SK-N-SH (cell line): ENCODE results near the gene HJV. TPM values are rescaled to one million over a fixed set of nuclear protein-coding genes. Genes with fewer than 3 reads are reported as not detected.

Experiments
- CTCF ChIA-PET: fragments of 300-600, 350-600 bp; formaldehyde crosslinking; extraction: SDS; loops from one replicate; lab custom pipeline; 2021; lab: Yijun Ruan, JAX
- POLR2A ChIA-PET: fragments of 350-600 bp; sonication (Branson Sonifier 250); formaldehyde crosslinking; extraction: SDS; loops from one replicate; lab custom pipeline; 2020; ENCODE audit warnings: antibody characterized with exemption, inconsistent platforms; lab: Yijun Ruan, JAX
- DNase-seq: peaks from one replicate; pipeline ENCODE4 v3.0.0; 2012
- H2AFZ ChIP-seq: fragments of 200-600 bp; sonication (generic); 2 replicates; pipeline ENCODE4 v1.8.1; 2016; ENCODE audit warnings: antibody characterized with exemption, mild to moderate bottlenecking, low read depth
- H3F3A ChIP-seq: fragments of 200-600 bp; sonication (generic); replicated peaks from 2 replicates; pipeline ENCODE3; 2016; ENCODE audit warnings: antibody characterized with exemption, mild to moderate bottlenecking; ENCODE audit not compliant: insufficient read depth
- H3K27ac ChIP-seq, 2 experiments: fragments of 200-500 bp in 1 of 2; fragments of 200-600 bp in 1 of 2; sonication (Bioruptor generic) in 1 of 2; sonication (generic), shearing (Covaris generic) in 1 of 2; 2 replicates each; pipeline versions ENCODE4 v1.5.1 to v1.6.1; 2014 to 2016; ENCODE audit warnings: low read depth in 2 of 2, inconsistent platforms in 1 of 2, low read length in 1 of 2, mild to moderate bottlenecking in 1 of 2, mixed read lengths in 1 of 2
- H3K27me3 ChIP-seq: fragments of 200-600 bp; sonication (generic), shearing (Covaris generic); 2 replicates; pipeline ENCODE4 v1.6.1; 2016; ENCODE audit warnings: mixed run types; ENCODE audit not compliant: insufficient read depth
- H3K36me3 ChIP-seq, 2 experiments: fragments of 200-500 bp in 1 of 2; fragments of 200-600 bp in 1 of 2; sonication (Bioruptor generic) in 1 of 2; sonication (generic) in 1 of 2; replicated peaks in 1 of 2; 2 replicates each; pipeline versions ENCODE3 to v1.5.1; 2014 to 2016; ENCODE audit warnings: low read length in 1 of 2, mild to moderate bottlenecking in 1 of 2; ENCODE audit not compliant: insufficient read depth in 2 of 2, control insufficient read depth in 1 of 2
- H3K4me1 ChIP-seq, 2 experiments: fragments of 200-500 bp in 1 of 2; fragments of 200-600 bp in 1 of 2; sonication (Bioruptor generic) in 1 of 2; sonication (generic), shearing (Covaris generic) in 1 of 2; 2 replicates each; pipeline versions ENCODE4 v1.5.1 to v1.6.1; 2014 to 2016; ENCODE audit warnings: low read depth in 1 of 2, low read length in 1 of 2, mixed run types in 1 of 2; ENCODE audit not compliant: insufficient read depth in 2 of 2, control insufficient read depth in 1 of 2
- H3K4me2 ChIP-seq: fragments of 200-600 bp; sonication (generic), shearing (Covaris generic); 2 replicates; pipeline ENCODE4 v1.6.1; 2017; ENCODE audit warnings: mixed run types
- H3K4me3 ChIP-seq, 2 experiments: fragments of 200-500 bp in 1 of 2; fragments of 200-600 bp in 1 of 2; sonication (Bioruptor generic) in 1 of 2; sonication (generic), shearing (Covaris generic) in 1 of 2; 2 replicates each; pipeline versions ENCODE4 v1.5.1 to v1.8.1; 2014 to 2016; ENCODE audit warnings: low read depth in 2 of 2, inconsistent platforms in 1 of 2, low read length in 1 of 2, mild to moderate bottlenecking in 1 of 2, mixed read lengths in 1 of 2, moderate library complexity in 1 of 2
- H3K79me2 ChIP-seq: fragments of 200-600 bp; sonication (generic); 2 replicates; pipeline ENCODE4 v1.8.1; 2017; ENCODE audit warnings: mild to moderate bottlenecking; ENCODE audit not compliant: insufficient read depth
- H3K9ac ChIP-seq: fragments of 200-600 bp; sonication (generic); 2 replicates; pipeline ENCODE4 v1.6.1; 2017; ENCODE audit warnings: mixed run types
- H3K9me2 ChIP-seq: fragments of 200-600 bp; sonication (generic); 2 replicates; pipeline ENCODE4 v1.6.1; 2017; ENCODE audit warnings: mixed run types
- H3K9me3 ChIP-seq: fragments of 200-600 bp; sonication (generic); 2 replicates; pipeline ENCODE4 v1.6.1; 2017; ENCODE audit warnings: mixed run types, mild to moderate bottlenecking, moderate library complexity
- H4K20me1 ChIP-seq: fragments of 200-600 bp; sonication (generic); 2 replicates; pipeline ENCODE4 v1.6.1; 2017; ENCODE audit warnings: mild to moderate bottlenecking, mixed run types; ENCODE audit not compliant: insufficient read depth
- CHD2 ChIP-seq: fragments of 150-350 bp; IDR thresholded peaks from 2 replicates; pipeline ENCODE4 v1.6.1; 2018; ENCODE audit warnings: low read length; ENCODE audit not compliant: partially characterized antibody
- CTCF ChIP-seq: fragments of 200-600 bp; sonication (generic); IDR thresholded peaks from 2 replicates; pipeline ENCODE4 v1.6.1; 2017; ENCODE audit warnings: antibody characterized with exemption, mild to moderate bottlenecking, moderate library complexity
- IRF3 ChIP-seq: fragments of 150-350 bp; IDR thresholded peaks from 2 replicates; pipeline ENCODE4 v1.6.1; 2016; ENCODE audit warnings: mild to moderate bottlenecking, low read depth, low read length
- JUND ChIP-seq: IDR thresholded peaks from 2 replicates; pipeline ENCODE4 v1.4.0; 2012
- MAX ChIP-seq: IDR thresholded peaks from 2 replicates; pipeline ENCODE4 v1.4.0; 2012; ENCODE audit warnings: low read depth
- MEF2A ChIP-seq: IDR thresholded peaks from 2 replicates; pipeline ENCODE4 v1.4.0; 2012; ENCODE audit warnings: low read depth, borderline replicate concordance
- NFIC ChIP-seq: IDR thresholded peaks from 2 replicates; pipeline ENCODE4 v1.4.0; 2012; ENCODE audit warnings: borderline replicate concordance
- RCOR1 ChIP-seq: fragments of 150-350 bp; IDR thresholded peaks from 2 replicates; pipeline ENCODE4 v1.6.1; 2017; ENCODE audit warnings: antibody characterized with exemption, low read length
- REST ChIP-seq: IDR thresholded peaks from 2 replicates; pipeline ENCODE4 v1.6.1; 2012; ENCODE audit warnings: mild to moderate bottlenecking, low read depth, low read length, moderate library complexity
- SMC3 ChIP-seq: IDR thresholded peaks from 2 replicates; pipeline ENCODE4 v1.6.1; 2012; ENCODE audit warnings: low read depth, low read length, improper control_type of control experiment
- TCF12 ChIP-seq: IDR thresholded peaks from 2 replicates; pipeline ENCODE4 v1.4.0; 2012
- USF2 ChIP-seq: fragments of 150-350 bp; IDR thresholded peaks from 2 replicates; pipeline ENCODE4 v1.6.1; 2017; ENCODE audit warnings: antibody characterized with exemption, low read length, low read depth, borderline replicate concordance
- WGBS: methylation state at CpG from one replicate; pipeline ENCODE4 v1.1.6; 2017; ENCODE audit warnings: low lambda C conversion rate; 5-methylcytosine and 5-hydroxymethylcytosine counted together
- polyA plus RNA-seq, 3 experiments: library from polyadenylated mRNA; depleted of rRNA; stranded (reverse); fragments of >200 nt; gene quantifications; 2 replicates each; pipeline ENCODE4 v1.2.3, GENCODE V29; 2012

HJV gene
- polyA plus RNA-seq, 1 of the 3 experiments (the other 2 are of a cell fraction), result 0.05 TPM

GRCh38 chr1:145983960-145984830, 37.3 kb downstream of the HJV start (continued):
- TF ChIP-seq REST (no peak), IRF3 (no peak), USF2 (no peak)

GRCh38 chr1:145983206-145983675, 38.3 kb downstream of the HJV start:
- Histone ChIP-seq H3K79me2 (no peaks in the 10 kb centered on the region), H3K36me3 (peaks cover 0 to 1% of the 10 kb centered on the region in 2 experiments), H2AFZ (no peak overlapping the region; the same call in 1 of the 2 replicates), H3K4me2 (no peak overlapping the region), H3K9ac (no peak overlapping the region), H3K27ac (no peak overlapping the region), H3K27me3 (no peaks in the 10 kb centered on the region), H3F3A (peaks cover 19% of the 10 kb centered on the region), H4K20me1 (no peaks in the 10 kb centered on the region), H3K4me3 (no peak overlapping the region), H3K4me1 (peaks cover 28 to 32% of the 10 kb centered on the region in 2 experiments), H3K9me3 (no peaks in the 10 kb centered on the region)
- ChIA-PET POLR2A (no interaction called here), CTCF (interaction anchor here (1.1 to 6.4 kb wide), 3 partner anchors 13 to 91 kb away, joined by 3 to 37 read pairs (median 14); partner anchors contain the start of gene TXNIP)
- DNase-seq, result no peak
- TF ChIP-seq CHD2, result no peak
- no peak for TF ChIP-seq TCF12
- no peak for TF ChIP-seq SMC3
- TF ChIP-seq CTCF, result no peak
- no peak for TF ChIP-seq MEF2A
- TF ChIP-seq RCOR1, result no peak
- TF ChIP-seq IRF3, result no peak
- no peak for TF ChIP-seq JUND
- no peak for TF ChIP-seq MAX
- TF ChIP-seq NFIC, result no peak
- TF ChIP-seq, all 33 proteins: peak for 0
- WGBS, result 91% methylated on average over 1 of the region's 1 CpG
- no peaks in the 10 kb centered on the region for H3K9me2 ChIP-seq
